WERI-Rb-1 (cell line): ENCODE measurements around the gene DAND5.
A peak's percentile ranks its signal among the peaks of the same experiment; 100 is the strongest.

Experiments
- DNase-seq: peaks from one replicate; pipeline ENCODE4 v3.0.0-alpha.2; 2020
- H3K27ac ChIP-seq: fragments of 250-450 bp; sonication (Bioruptor Pico); 2 replicates; pipeline ENCODE4 v1.5.1; 2020; ENCODE audit warnings: mild to moderate bottlenecking, moderate library complexity
- H3K27me3 ChIP-seq: fragments of 250-450 bp; sonication (Bioruptor Pico); 2 replicates; pipeline ENCODE4 v1.5.1; 2021; ENCODE audit warnings: mild to moderate bottlenecking, low read depth, moderate library complexity; ENCODE audit not compliant: insufficient read depth, severe bottlenecking
- H3K36me3 ChIP-seq: fragments of 250-450 bp; sonication (Bioruptor Pico); 2 replicates; pipeline ENCODE4 v1.5.1; 2020; ENCODE audit warnings: mild to moderate bottlenecking, moderate library complexity
- H3K4me3 ChIP-seq: 2 replicates; pipeline ENCODE4 v1.5.1; 2011; ENCODE audit warnings: low read depth, mild to moderate bottlenecking, control low read depth, low read length
- H3K9me3 ChIP-seq: fragments of 250-450 bp; sonication (Bioruptor Pico); 2 replicates; pipeline ENCODE4 v1.5.1; 2021; ENCODE audit warnings: mild to moderate bottlenecking, moderate library complexity; ENCODE audit not compliant: severe bottlenecking
- TF ChIP-seq, protein P1 (sequence below): IDR thresholded peaks from 2 replicates; pipeline ENCODE4 v1.5.1; 2011; ENCODE audit warnings: low read depth, mild to moderate bottlenecking, control low read depth, inconsistent platforms, low read length

DAND5 gene

GRCh38 chr19:12932392-12933286, 36.7 kb upstream of the DAND5 start:
- peaks cover 31% of the 10 kb centered on the region for H3K36me3 ChIP-seq
- no peak for DNase-seq
- peak overlapping the region; percentile 78 for H3K4me3 ChIP-seq
- TF ChIP-seq, protein P1, sequence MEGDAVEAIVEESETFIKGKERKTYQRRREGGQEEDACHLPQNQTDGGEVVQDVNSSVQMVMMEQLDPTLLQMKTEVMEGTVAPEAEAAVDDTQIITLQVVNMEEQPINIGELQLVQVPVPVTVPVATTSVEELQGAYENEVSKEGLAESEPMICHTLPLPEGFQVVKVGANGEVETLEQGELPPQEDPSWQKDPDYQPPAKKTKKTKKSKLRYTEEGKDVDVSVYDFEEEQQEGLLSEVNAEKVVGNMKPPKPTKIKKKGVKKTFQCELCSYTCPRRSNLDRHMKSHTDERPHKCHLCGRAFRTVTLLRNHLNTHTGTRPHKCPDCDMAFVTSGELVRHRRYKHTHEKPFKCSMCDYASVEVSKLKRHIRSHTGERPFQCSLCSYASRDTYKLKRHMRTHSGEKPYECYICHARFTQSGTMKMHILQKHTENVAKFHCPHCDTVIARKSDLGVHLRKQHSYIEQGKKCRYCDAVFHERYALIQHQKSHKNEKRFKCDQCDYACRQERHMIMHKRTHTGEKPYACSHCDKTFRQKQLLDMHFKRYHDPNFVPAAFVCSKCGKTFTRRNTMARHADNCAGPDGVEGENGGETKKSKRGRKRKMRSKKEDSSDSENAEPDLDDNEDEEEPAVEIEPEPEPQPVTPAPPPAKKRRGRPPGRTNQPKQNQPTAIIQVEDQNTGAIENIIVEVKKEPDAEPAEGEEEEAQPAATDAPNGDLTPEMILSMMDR, result no peak
- H3K9me3 ChIP-seq, result no peaks in the 10 kb centered on the region
- no peaks in the 10 kb centered on the region for H3K27me3 ChIP-seq
- H3K27ac ChIP-seq, result peak overlapping the region; percentile 87

- TF ChIP-seq, protein P1, result no peak
- Histone ChIP-seq H3K27me3 (no peaks in the 10 kb centered on the region), H3K36me3 (peaks cover 27% of the 10 kb centered on the region), H3K27ac (peak within 1 kb of the TSS; percentile 87), H3K9me3 (no peaks in the 10 kb centered on the region), H3K4me3 (peak within 1 kb of the TSS; percentile 78)
- DNase-seq, result peak; percentile 91
These were observed 35.9 kb upstream of the DAND5 start, which contains the start of gene FARSA for GRCh38 chr19:12933287-12934072. Gene FARSA (minus strand): TSS chr19:12933711. CDS start chr19:12933696, 15 bp downstream.

DNA sequence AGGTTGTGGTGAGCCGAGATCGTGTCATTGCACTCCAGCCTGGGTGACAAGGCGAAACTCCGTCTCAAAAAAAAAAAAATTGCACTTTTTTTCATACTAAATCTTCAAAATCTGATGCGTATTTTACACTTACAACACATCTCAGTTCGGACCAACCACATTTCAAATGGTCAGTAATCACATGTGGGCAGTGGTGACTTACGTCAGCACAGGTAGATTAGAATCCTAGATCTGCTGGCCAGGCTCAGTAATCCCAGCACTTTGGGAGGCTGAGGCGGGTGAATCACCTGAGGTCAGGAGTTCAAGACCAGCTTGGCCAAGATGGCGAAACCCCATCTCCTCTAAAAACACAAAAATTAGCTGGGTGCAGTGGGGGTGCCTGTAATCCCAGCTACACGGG, 34.3 kb upstream of the DAND5 start:
- Histone ChIP-seq H3K4me3 (no peak overlapping the region), H3K27me3 (no peaks in the 10 kb centered on the region), H3K27ac (no peak overlapping the region), H3K9me3 (no peaks in the 10 kb centered on the region), H3K36me3 (peaks cover 29% of the 10 kb centered on the region)
- DNase-seq, result no peak
- TF ChIP-seq, protein P1, result no peak

- Histone ChIP-seq H3K4me3 (no peak overlapping the region), H3K27me3 (no peaks in the 10 kb centered on the region), H3K27ac (peak overlapping the region; percentile 98), H3K9me3 (no peaks in the 10 kb centered on the region), H3K36me3 (peaks cover 35% of the 10 kb centered on the region)
- TF ChIP-seq, protein P1, result no peak
- DNase-seq, result no peak
These were observed 32.8 kb upstream of the DAND5 start for GRCh38 chr19:12936582-12936981.

DNA sequence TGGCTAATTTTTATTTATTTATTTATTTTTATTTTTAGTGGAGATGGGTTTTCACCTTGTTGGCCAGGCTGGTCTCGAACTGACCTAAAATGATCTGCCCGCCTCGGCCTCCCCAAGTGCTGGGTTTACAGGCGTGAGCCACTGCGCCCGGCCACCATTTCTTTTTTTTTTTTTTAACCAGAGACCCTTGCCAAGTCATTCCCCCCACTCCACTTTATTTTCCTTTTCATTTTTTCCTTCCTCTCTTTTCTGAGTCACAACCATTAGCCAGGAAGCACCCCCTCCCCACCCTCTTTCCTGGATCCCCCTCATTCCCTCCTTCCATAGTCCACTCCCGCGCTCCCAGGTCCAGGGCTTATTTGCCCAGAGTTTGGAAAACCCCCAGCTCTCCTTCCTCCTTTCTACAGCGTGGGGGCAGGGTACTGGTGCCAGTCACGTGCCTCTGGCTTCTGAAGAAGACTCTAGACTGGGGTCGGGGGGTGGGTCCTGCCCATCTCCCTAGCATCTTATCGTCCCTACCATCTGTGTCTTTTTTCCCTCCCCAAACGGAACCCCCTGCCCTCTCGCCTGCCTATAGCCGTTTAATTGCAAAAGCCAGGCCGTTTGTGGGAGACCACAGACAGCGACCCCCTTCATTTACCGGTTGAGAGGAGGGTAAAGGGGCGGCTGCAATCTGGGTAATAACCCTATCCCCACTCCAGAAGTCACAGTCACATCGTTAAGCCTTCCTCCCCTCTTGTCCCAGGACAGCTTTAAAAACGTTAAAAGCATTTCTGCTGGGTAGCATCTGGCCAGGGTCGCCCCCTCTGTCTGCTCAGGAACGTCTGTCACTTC, 32.1 kb upstream of the DAND5 start:
- peak overlapping the region; percentile 98 for H3K27ac ChIP-seq
- peak overlapping the region; percentile 60 for H3K4me3 ChIP-seq
- no peaks in the 10 kb centered on the region for H3K9me3 ChIP-seq
- H3K27me3 ChIP-seq, result no peaks in the 10 kb centered on the region
- peak; percentile 79 for DNase-seq
- TF ChIP-seq, protein P1, result no peak
- H3K36me3 ChIP-seq, result peaks cover 42% of the 10 kb centered on the region
